GM08714 (cell line): ENCODE results near the gene MPP1.

ENCODE experiments used
- H3K4me3 ChIP-seq: fragments of 200-500 bp; sonication (Bioruptor generic); 2 replicates; pipeline ENCODE4 v1.5.1; 2014; ENCODE audit warnings: mild to moderate bottlenecking, low read length, inconsistent platforms
- ZNF274 ChIP-seq: IDR thresholded peaks from 2 replicates; pipeline ENCODE4 v1.6.1; 2012; ENCODE audit warnings: mild to moderate bottlenecking, low read depth, low read length

Gene MPP1

DNA sequence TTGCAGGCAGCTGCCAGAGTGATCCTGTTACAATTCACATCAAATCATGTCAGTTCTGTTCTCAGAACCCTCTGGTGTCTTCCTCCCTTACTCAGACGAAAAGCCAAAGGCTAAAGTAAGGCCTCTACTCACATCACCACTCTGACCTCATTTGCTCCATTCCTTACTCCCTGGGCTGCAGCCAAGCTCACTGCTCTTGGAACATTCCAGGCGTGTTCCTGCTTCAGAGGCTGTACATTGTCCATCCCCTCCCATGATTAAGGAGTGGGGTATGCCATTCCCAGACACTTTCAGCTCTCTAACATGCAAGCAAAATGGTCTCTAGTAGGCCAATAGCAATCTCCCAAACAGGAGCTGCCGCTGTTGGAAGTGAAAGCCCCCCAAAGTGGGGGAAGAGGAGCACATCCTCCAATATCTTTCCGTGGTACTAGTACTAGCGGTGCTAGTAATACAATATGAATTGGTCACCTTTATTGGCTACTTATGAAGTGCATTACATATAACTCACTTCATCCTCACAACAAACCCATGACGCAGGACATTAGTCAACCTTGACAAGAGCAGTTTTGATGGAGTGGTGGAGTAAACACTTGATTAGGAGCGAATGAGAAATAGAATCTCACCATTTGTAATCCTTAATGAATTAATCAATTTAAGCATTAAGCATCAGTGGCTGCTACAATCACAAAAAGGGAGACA is 69.4 kb downstream of the MPP1 start:
- TF ChIP-seq ZNF274: no peak
- H3K4me3 ChIP-seq: no peak overlapping the region

DNA sequence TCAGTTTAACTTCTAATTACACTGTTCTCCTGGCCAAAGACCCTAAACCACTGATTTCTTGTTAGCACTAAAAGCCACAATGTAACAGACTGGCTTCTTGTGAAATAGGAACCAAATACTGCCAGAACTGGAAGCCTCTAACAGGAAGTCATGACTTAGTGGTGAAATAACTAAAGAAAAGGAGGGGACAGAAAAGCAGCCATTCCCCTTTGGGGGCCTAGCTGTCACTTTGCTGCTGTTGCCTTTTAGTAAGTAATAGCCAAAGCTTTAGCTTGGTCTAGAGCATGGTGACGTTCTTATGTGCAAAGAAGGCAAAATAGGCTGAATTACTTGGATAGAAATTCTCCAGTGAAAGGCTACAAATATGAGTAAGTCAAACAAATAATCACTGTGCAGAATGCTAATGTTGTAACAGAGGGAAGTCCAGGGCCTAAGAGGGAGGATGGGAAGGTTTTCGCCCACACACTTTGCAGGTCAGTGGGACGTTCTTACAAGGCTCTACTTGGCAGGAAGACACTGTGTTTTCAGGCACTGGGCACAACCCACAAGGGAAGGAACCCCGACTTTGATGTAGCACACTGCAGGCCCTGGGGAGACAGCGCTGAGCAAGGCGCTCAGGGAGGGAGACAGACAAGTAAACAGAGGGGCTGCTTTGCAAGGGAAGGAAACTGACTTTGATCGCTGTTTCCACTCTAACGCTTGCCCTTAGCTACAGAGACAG is 71.1 kb downstream of the MPP1 start:
- H3K4me3 ChIP-seq: no peak overlapping the region; the same call in 1 of the 2 replicates
- no peak for TF ChIP-seq ZNF274

DNA sequence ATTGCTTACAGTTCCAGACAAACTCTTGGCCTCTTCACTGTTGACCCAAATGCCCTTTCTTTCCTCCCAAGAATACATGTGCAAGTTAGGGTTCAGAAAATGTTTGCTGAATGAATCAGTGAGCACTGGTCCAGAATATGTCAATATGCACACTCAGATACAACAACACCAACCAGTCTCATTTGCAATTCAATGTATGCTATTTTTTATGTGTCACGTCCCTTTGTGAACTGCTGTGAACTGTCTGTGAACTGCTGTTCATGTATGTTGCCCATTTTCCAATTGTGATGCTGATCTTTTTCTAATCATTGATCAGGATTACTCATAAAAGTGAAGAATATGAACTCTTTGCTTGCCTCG is 72.2 kb downstream of the MPP1 start:
- H3K4me3 ChIP-seq: no peak overlapping the region
- no peak for TF ChIP-seq ZNF274

DNA sequence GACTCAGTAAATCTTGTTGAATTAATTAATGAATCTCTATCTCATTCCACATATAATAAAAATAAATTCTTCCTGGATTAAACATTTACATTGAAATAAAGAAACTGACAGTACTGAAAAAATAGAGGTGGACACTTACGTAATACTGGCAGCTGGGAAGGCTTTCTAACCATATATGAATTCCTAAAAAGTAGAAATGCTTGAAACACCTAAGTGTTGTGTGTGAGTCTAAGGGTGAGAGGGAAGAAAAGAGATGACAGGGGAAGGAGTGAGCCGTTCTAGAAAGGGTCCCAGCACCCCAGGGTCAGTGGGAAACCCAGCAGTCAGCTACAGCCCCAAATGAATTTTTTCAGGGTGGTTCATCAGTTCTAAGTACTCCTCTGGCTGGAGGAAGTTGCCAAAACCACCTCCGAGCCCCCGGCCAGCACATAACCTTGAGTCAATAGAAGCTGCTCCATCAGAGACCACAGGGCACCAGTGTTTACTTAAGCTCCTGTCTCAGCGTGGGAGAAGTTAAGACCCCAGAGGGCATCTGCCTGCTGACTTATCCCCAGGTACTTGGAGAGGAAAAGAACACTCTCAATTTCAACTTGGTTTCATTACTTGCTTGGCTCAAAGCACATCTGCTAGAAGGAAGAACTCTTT is 72.7 kb downstream of the MPP1 start:
- TF ChIP-seq ZNF274: no peak
- H3K4me3 ChIP-seq: no peak overlapping the region

GRCh38 chrX:154731881-154732280 is 73.4 kb downstream of the MPP1 start:
- no peak overlapping the region for H3K4me3 ChIP-seq
- no peak for TF ChIP-seq ZNF274

DNA sequence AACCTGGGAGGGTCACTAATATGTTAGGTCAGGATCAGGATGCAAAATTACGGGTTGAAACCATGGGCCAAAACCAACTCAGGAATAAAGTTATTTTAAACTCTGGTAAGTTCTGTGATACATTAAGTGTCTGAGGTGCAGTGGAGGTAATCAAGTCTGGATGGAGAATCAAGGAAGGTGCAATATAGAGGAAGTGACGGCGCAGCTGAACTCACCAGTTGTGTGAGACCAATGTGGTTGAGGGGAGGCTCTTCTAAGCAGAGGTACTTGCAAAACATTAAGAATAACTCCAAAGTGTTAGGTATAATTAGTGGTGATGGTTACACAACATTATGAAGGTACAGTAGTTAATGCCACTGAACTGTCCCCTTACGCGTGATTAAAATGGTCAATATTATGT is 74.1 kb downstream of the MPP1 start:
- no peak for TF ChIP-seq ZNF274
- no peak overlapping the region for H3K4me3 ChIP-seq

GRCh38 chrX:154730253-154730891 is 74.9 kb downstream of the MPP1 start:
- no peak overlapping the region for H3K4me3 ChIP-seq
- no peak for TF ChIP-seq ZNF274

GRCh38 chrX:154729439-154729838 is 75.8 kb downstream of the MPP1 start:
- no peak for TF ChIP-seq ZNF274
- no peak overlapping the region for H3K4me3 ChIP-seq
